Islet precursor cell (in vitro differentiated cells): ENCODE measurements around the gene CRIP1.

Experiments used
- DNase-seq: peaks from one replicate; pipeline ENCODE4 v3.0.0-alpha.2; 2018

The CRIP1 gene

GRCh38 chr14:105482486-105483110, 4.1 kb upstream of the CRIP1 start:
- DNase-seq = no peak

GRCh38 chr14:105483300-105484068, 3.2 kb upstream of the CRIP1 start:
- no peak for DNase-seq

GRCh38 chr14:105484069-105484996, 2.4 kb upstream of the CRIP1 start:
- no peak for DNase-seq

- DNase-seq = no peak
These were observed 1.7 kb upstream of the CRIP1 start for GRCh38 chr14:105484997-105485393.

- DNase-seq = peak; percentile 89
These were observed 935 bp upstream of the CRIP1 start for GRCh38 chr14:105485739-105486162.

GRCh38 chr14:105486974-105487448, 325 bp downstream of the CRIP1 start:
- DNase-seq = no peak

- DNase-seq = no peak
These were observed 831 bp downstream of the CRIP1 start for GRCh38 chr14:105487449-105487985.

- DNase-seq = no peak
These were observed 1.5 kb downstream of the CRIP1 start for GRCh38 chr14:105487986-105488777.

- no peak for DNase-seq
These were observed 2.3 kb downstream of the CRIP1 start for GRCh38 chr14:105488781-105489541.

GRCh38 chr14:105489542-105490266, 3.0 kb downstream of the CRIP1 start:
- DNase-seq = peak; percentile 93

GRCh38 chr14:105490267-105490571, 3.5 kb downstream of the CRIP1 start:
- no peak for DNase-seq

GRCh38 chr14:105490572-105491365, 4.1 kb downstream of the CRIP1 start, which contains the start of gene TEDC1:
TEDC1 (plus strand) TSS chr14:105491246; CDS start chr14:105491376, 130 bp downstream.
- peak; percentile 100 for DNase-seq

- peak; percentile 86 for DNase-seq
These were observed 4.8 kb downstream of the CRIP1 start for GRCh38 chr14:105491366-105491973.

- no peak for DNase-seq
These were observed 5.6 kb downstream of the CRIP1 start for GRCh38 chr14:105492031-105492970.

GRCh38 chr14:105492971-105493871, 6.5 kb downstream of the CRIP1 start:
- no peak for DNase-seq

- DNase-seq = no peak
These were observed 7.4 kb downstream of the CRIP1 start for GRCh38 chr14:105493921-105494605.

GRCh38 chr14:105494606-105494929, 7.9 kb downstream of the CRIP1 start:
- no peak for DNase-seq
